HG03159 (cell line): Measurements from ENCODE around the gene RAB18.
"Not testable (repeated sequence)": the region's sequence is repeated elsewhere in the genome, so short reads cannot be mapped to it uniquely, and the experiment has no call there.

Experiments used
- ATAC-seq: cut with Tn5 transposase; IDR thresholded peaks from one replicate; pipeline ENCODE4 v1.9.1; 2021; ENCODE audit warnings: mild to moderate bottlenecking, moderate library complexity; ENCODE audit not compliant: unreplicated experiment

RAB18 gene

DNA sequence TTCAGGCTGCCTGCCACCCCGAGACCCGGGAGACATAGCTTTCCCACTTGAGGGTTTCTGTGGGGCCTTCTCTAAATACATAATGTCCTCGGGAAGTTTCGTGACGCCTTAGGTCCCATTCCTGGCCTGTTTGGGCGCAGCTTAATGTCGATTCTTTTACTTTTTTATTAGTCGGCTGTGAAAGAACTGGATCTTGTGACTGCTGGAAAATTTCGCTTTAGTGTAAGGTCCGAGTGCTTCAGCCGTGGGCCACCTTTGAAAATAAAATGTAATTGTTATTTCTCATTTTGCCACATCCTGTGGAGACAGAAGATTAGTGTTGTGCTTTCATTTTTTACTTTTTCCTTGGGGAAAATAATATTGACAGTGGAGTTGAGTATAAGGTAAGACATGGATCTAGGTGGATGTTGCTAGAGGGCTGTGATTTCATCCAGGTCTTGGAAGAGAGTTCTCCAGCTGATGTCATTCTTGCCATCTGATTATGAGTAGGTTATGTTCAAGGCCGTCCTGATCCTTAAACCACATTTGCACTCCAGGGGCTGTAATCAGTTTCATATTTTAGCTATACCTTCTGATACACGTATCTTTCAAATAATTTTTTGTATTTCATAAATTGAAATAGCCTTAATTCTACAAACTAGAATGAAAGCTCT lies 830 bp downstream of the RAB18 start:
- no peak for ATAC-seq

DNA sequence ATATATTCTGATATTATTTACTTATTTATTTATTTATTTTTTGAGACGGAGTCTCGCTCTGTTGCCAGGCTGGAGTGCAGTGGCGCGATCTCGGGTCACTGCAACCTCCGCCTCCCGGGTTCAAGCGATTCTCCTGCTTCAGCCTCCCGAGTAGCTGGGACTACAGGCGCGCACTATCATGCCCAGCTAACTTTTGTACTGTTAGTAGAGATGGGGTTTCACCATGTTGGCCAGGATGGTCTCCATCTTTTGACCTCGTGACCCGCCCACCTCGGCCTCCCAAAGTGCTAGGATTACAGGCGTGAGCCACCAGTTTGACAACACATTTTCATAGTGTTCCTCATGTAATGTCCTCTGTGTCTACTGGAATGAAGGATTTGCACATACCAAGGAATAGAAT lies 1.4 kb downstream of the RAB18 start:
- ATAC-seq = not testable (repeated sequence)

DNA sequence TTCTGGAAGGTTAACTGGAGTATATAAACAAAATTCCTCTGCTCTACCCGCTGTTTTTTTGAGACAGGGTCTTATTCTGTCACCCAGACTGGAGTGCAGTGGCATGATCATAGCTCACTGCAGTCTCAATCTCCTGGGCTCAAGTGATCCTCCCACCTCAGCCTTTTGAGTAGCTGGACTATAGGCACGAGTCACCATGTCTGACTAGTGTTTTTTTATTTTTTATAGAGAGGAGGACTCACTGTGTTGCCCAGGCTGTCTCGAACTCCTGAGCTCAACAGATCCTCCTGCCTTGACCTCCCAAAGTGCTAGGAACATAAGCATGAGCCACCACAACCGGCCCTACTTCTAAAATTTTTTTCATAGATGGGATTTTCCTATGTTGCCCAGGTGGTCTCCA lies 2.2 kb downstream of the RAB18 start:
- ATAC-seq = no peak

DNA sequence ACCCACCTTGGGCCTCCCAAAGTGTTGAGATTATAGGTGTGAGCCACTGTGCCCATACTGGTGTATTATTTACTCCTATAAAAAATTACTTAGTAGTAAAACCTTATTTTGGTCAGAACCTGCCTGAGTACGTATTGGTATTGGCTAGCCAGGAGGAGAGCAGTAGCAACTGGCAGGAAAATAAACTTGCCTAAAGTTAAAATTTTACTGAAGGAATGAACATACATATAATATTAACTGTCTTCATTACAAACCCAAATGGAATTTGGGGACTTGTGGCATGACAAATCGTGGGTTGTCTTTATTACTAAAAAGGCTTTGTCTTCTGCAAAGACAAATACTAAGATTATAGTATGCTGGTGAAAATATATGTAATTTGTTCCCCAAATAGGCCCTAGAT lies 8.4 kb downstream of the RAB18 start:
- ATAC-seq = no peak

DNA sequence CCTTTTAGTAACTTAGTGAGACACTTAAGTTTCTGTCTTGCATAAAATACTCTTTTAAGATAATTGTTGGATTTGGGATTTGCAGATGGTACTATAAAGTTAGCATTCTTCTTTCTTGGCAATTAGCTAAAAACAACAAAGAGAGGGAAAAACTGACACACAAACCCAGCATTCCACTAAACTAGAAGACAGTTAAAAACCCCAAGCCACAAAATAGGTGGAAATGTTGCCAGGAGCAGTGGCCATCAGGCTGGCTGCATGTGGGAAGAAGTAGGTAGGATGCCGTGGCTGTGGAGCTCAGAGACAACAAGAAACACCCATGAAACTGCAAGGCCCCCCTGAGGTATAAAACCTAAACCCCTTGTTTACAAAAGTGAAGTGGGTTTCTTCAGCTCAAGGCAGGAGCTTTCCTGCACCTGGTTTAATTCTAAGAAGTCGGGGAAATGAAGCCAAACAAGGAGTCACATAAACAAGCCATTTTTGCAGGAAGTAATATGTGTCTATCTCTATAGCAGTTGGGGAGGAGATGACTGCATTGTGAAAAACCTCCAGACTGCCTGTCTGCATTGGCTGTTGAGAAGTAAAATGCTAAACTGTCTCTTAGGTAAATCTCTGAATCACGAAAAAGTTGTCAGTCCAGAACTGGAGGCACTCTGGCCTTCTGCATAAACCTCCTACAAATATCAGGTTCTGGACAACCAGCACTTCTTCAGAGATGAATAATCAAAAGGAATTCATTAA lies 9.5 kb downstream of the RAB18 start:
- no peak for ATAC-seq

DNA sequence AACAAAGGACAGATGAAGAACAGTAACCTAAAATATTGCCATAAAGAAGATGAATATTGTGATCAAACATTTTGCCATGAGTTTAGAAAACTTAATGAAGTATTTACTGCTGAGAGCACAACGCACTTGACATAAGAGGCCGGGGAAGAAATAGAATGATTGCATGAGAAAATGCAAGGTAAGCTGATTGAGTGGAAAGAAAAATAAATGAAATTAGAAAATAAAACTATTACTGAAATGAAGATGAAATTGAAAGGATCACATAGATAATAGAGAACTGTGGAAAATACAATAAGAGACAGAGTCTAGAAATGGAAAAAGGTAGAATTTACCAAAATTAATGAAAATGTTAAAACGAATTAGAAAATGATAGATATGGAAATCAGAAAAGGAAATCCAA lies 10.1 kb downstream of the RAB18 start:
- no peak for ATAC-seq

DNA sequence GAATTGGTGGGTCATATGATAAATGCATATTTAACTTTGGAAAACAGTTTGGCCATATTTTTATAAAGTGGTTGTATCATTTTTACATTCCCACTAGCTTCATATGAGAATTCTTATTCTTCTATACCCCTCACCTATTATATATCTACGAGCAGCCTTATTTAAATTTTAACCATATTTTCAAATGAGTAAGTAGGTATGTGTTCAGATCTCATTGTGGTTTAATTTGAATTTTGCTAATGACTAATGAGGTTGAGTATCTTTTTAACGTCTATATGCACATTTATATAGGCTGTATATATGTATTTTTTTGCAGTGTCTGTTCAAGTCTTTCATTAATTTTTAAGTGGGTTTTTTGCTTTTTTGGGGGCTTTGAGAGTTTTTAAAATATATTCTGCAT lies 14.2 kb downstream of the RAB18 start:
- ATAC-seq = no peak

DNA sequence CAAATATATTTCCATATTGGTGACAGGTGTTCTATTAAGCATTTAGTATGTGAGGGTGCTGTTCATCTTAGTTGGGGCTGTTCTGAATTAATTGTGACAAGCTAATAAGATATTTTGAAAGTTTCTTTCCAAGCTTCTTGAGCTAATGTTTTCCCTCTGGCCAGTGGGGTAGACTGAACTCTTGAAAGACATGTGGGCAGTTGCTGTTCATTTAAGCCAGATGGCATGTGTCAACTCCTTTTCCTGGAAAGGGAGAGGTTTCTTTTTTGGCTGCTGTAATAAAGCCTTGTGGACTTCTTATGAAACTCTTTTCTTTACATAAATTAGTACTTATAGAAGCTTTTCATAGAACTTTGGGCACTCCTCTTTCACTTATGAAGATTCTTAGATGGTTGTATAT lies 21.7 kb downstream of the RAB18 start:
- ATAC-seq = no peak

GRCh38 chr10:27526242-27526641 lies 22.1 kb downstream of the RAB18 start:
- ATAC-seq = no peak

- ATAC-seq = no peak
These were observed 23.7 kb downstream of the RAB18 start for GRCh38 chr10:27527666-27528295.

- ATAC-seq = no peak
These were observed 25.1 kb downstream of the RAB18 start for GRCh38 chr10:27529010-27529783.

GRCh38 chr10:27530477-27530876 lies 26.4 kb downstream of the RAB18 start:
- ATAC-seq = no peak

DNA sequence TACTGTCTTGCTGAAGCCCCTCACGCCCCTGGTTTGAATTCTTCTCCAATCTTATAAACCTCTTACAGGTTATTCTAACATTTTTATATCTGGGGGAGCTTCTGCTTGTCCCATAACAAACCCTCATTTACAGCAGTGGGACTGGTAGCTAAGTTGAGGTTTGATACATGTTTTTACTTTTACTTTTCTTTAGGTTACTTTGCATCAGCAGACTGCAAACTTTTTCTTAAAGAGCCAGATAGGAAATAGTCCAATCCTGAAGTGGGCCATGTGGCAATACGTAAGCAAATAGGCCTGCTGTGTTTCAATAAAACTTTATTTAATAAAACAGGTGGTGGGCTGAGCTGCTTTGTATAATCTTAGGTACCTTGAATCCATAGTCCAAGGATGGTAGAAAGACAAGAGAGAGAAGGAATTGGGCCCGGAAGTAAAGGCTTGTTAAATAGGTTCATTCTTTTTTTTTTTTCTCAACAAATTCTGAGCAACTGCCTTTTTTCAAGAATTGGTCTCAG lies 27.3 kb downstream of the RAB18 start:
- ATAC-seq = no peak

GRCh38 chr10:27534161-27534700 lies 30.1 kb downstream of the RAB18 start:
- no peak for ATAC-seq

DNA sequence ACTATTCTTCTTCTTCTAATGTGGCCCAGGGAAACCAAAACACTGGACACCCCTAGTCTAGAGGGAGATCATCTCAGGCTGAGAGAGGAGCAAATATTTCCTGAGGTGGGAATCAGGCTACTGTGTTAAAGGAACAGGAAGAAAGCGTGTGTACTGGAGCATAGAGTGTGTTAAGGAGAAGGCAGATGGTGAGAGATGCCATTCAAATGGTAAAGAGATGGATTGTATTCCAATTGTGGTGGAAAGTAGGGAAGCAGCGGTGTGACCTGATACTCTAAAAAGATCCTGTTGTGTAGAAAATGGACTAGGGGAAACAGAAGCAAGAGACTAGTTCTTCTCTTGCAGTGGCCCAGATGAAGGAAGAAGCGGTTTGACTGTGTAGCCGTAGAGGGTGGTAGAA lies 31.2 kb downstream of the RAB18 start:
- no peak for ATAC-seq

GRCh38 chr10:27536437-27536836 lies 32.3 kb downstream of the RAB18 start:
- ATAC-seq = no peak

DNA sequence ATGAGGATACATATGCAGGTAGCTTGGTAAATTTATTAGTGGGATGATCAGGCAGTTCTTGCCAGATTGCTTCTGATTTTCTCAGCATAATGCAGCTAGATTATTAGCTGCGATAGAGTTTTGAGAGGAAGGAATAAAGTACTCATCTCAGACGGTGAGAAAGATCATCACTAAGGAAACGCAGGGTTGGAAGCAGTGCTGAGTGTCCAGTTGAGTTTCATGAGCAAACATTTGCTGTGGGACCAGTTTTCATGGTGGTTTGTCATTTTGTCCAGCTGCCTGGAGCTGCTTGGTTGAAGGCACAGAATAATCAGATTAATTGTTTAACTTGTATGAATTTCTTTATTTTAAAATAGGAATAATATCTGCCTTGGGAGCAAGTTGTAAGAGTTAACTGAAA lies 33.1 kb downstream of the RAB18 start:
- ATAC-seq = no peak

- ATAC-seq = no peak
These were observed 33.7 kb downstream of the RAB18 start for GRCh38 chr10:27537787-27538186.

GRCh38 chr10:27540672-27541071 lies 36.6 kb downstream of the RAB18 start:
- ATAC-seq = no peak

GRCh38 chr10:27541796-27542729 lies 38.0 kb downstream of the RAB18 start:
- no peak for ATAC-seq
